GM12892 (cell line): ENCODE results near the gene OTUD6A.

Source experiments
- POLR2A ChIP-seq: IDR thresholded peaks from 2 replicates; pipeline ENCODE4 v1.6.1; 2011; ENCODE audit warnings: low read depth, low read length, control low read depth
- POLR2AphosphoS5 ChIP-seq: IDR thresholded peaks from 2 replicates; pipeline ENCODE4 v1.6.1; 2011; ENCODE audit warnings: low read depth, low read length, control low read depth
- TAF1 ChIP-seq: IDR thresholded peaks from 2 replicates; pipeline ENCODE4 v1.6.1; 2011; ENCODE audit warnings: low read depth, mild to moderate bottlenecking, control low read depth, low read length, borderline replicate concordance

GRCh38 chrX:70087857-70088630, 25.8 kb downstream of the OTUD6A start:
- TF ChIP-seq TAF1 (no peak), POLR2A (no peak), POLR2AphosphoS5 (no peak)
